Small intestine (tissue), 7 donors: ENCODE measurements around the gene SPAAR. TPM values are rescaled to one million over a fixed set of nuclear protein-coding genes. Genes with fewer than 3 reads are reported as not detected.

Experiments
- DNase-seq, 2 donors: peaks; one replicate each; pipeline versions ENCODE4 v3.0.0 to v3.0.0-alpha.2; 2013
- FAIRE-seq: peaks from 2 replicates; lab custom pipeline; 2012; peaks lifted over from hg19 to GRCh38; lab: Jason Lieb, UNC
- H3K27ac ChIP-seq, 3 donors: one replicate each; pipeline ENCODE4 v1.5.1; 2013; ENCODE audit warnings: low read length in 2 of 3, mild to moderate bottlenecking in 2 of 3, control low read depth in 1 of 3, inconsistent platforms in 1 of 3, low read depth in 1 of 3, moderate library complexity in 1 of 3
- H3K27me3 ChIP-seq, 3 donors: one replicate each; pipeline ENCODE4 v1.6.1; 2013; ENCODE audit warnings: low read length in 3 of 3, inconsistent platforms in 1 of 3; ENCODE audit not compliant: control insufficient read depth in 3 of 3, insufficient read depth in 3 of 3
- H3K36me3 ChIP-seq, 3 donors: one replicate each; pipeline ENCODE4 v1.6.1; 2013; ENCODE audit warnings: low read length in 3 of 3, inconsistent platforms in 1 of 3, low read depth in 1 of 3, mild to moderate bottlenecking in 1 of 3, moderate library complexity in 1 of 3; ENCODE audit not compliant: control insufficient read depth in 3 of 3, insufficient read depth in 2 of 3
- H3K4me1 ChIP-seq, 3 donors: one replicate each; pipeline ENCODE4 v1.6.1; 2013; ENCODE audit warnings: low read length in 2 of 3, inconsistent platforms in 1 of 3, low read depth in 1 of 3, mild to moderate bottlenecking in 1 of 3, moderate library complexity in 1 of 3; ENCODE audit not compliant: control insufficient read depth in 3 of 3, insufficient read depth in 2 of 3
- H3K4me3 ChIP-seq, 3 donors: one replicate each; pipeline ENCODE4 v1.5.1; 2013; ENCODE audit warnings: low read length in 3 of 3, control low read depth in 1 of 3, inconsistent platforms in 1 of 3, low read depth in 1 of 3, mild to moderate bottlenecking in 1 of 3, moderate library complexity in 1 of 3
- H3K9me3 ChIP-seq, 2 donors: one replicate each; pipeline ENCODE4 v1.6.1; 2013; ENCODE audit warnings: low read depth in 1 of 2, low read length in 1 of 2; ENCODE audit not compliant: control insufficient read depth in 2 of 2, insufficient read depth in 1 of 2
- WGBS, 3 donors: extraction: QIAGEN DNeasy Blood & Tissue Kit; methylation state at CpG; one replicate each; pipeline ENCODE4 v1.1.7; 2013; 5-methylcytosine and 5-hydroxymethylcytosine counted together
- polyA plus RNA-seq, 4 donors: library from polyadenylated mRNA; stranded (reverse) in 3 of 4; unstranded in 1 of 4; fragments of 200-250 nt in 3 of 4; fragments of 120-200 nt in 1 of 4; gene quantifications; one replicate each; pipeline versions ENCODE4 v1.2.1 to v1.2.3, GENCODE V29; 2013
- donor health status: healthy with polysubstance abuse.
- donor health status: control.
- donor health status: control.
- donor health status: Bipolar disorder and iron deficiency.
- donor health status: healthy.

Gene SPAAR
- polyA plus RNA-seq, 4 donors, result 0.45 to 0.81 (median 0.54) TPM

GRCh38 chr9:35940458-35941407, 31.4 kb downstream of the SPAAR start:
- H3K4me3 ChIP-seq, result no peak overlapping the region
- WGBS, 3 donors, result 25 to 50% (median 33%) methylated on average over 7 of the region's 7 CpGs
- peak; percentile 62 to 82 for DNase-seq

GRCh38 chr9:35942286-35942685, 33.0 kb downstream of the SPAAR start:
- Histone ChIP-seq H3K27ac (no peak overlapping the region), H3K9me3 (no peaks in the 10 kb centered on the region), H3K4me1 (peaks cover 11 to 36% (median 11%) of the 10 kb centered on the region in 3 donors), H3K27me3 (no peaks in the 10 kb centered on the region), H3K4me3 (no peak overlapping the region), H3K36me3 (no peaks in the 10 kb centered on the region)
- WGBS, 3 donors, result 89 to 92% (median 90%) methylated on average over 5 of the region's 5 CpGs
- FAIRE-seq (no peak), DNase-seq (no peak)

More at GRCh38 chr9:35940458-35941407, 31.4 kb downstream of the SPAAR start:
- H3K27me3 ChIP-seq, result no peaks in the 10 kb centered on the region
- H3K27ac ChIP-seq, result peak overlapping the region; percentile 61 to 79 (median 76)
- no peak for FAIRE-seq
- H3K36me3 ChIP-seq, result no peaks in the 10 kb centered on the region
- peaks cover 0 to 4% of the 10 kb centered on the region in 2 donors for H3K9me3 ChIP-seq
- peaks cover 11 to 36% (median 11%) of the 10 kb centered on the region in 3 donors for H3K4me1 ChIP-seq

- no peak for FAIRE-seq
- H3K9me3 ChIP-seq, result no peaks in the 10 kb centered on the region
- no peak overlapping the region for H3K4me3 ChIP-seq
- no peak for DNase-seq
- H3K4me1 ChIP-seq, result peaks cover 11 to 40% (median 12%) of the 10 kb centered on the region in 3 donors
- no peak overlapping the region for H3K27ac ChIP-seq
- H3K36me3 ChIP-seq, result no peaks in the 10 kb centered on the region
- no peaks in the 10 kb centered on the region for H3K27me3 ChIP-seq
- WGBS, 3 donors, result 50 to 75% (median 60%) methylated on average over 3 of the region's 3 CpGs
These were observed 34.9 kb downstream of the SPAAR start for GRCh38 chr9:35944173-35944572.

GRCh38 chr9:35944841-35945240, 35.6 kb downstream of the SPAAR start:
- Histone ChIP-seq H3K36me3 (no peaks in the 10 kb centered on the region), H3K27me3 (no peaks in the 10 kb centered on the region), H3K4me1 (peaks cover 11 to 39% (median 11%) of the 10 kb centered on the region in 3 donors), H3K4me3 (no peak overlapping the region), H3K9me3 (no peaks in the 10 kb centered on the region), H3K27ac (peak overlapping the region; percentile 51 to 84 (median 71))
- WGBS, 3 donors, result 37 to 76% (median 55%) methylated on average over 3 of the region's 3 CpGs
- DNase-seq, result peak; percentile 48 to 76
- FAIRE-seq, result no peak

GRCh38 chr9:35945341-35946018, 36.2 kb downstream of the SPAAR start:
- peak overlapping the region; percentile 51 to 84 (median 71) for H3K27ac ChIP-seq
- WGBS, 3 donors, result 29 to 33% (median 30%) methylated on average over 10 of the region's 10 CpGs
- DNase-seq, result peak; percentile 80 to 88
- H3K9me3 ChIP-seq, result no peaks in the 10 kb centered on the region
- no peak for FAIRE-seq
- no peaks in the 10 kb centered on the region for H3K36me3 ChIP-seq
- H3K4me1 ChIP-seq, result peaks cover 8 to 33% (median 9%) of the 10 kb centered on the region in 3 donors
- H3K27me3 ChIP-seq, result no peaks in the 10 kb centered on the region
- H3K4me3 ChIP-seq, result peak overlapping the region in 1 of 3 donors; percentile 1

- Histone ChIP-seq H3K36me3 (no peaks in the 10 kb centered on the region), H3K9me3 (no peaks in the 10 kb centered on the region), H3K4me3 (no peak overlapping the region), H3K4me1 (peaks cover 5 to 23% (median 6%) of the 10 kb centered on the region in 3 donors), H3K27ac (no peak overlapping the region), H3K27me3 (no peaks in the 10 kb centered on the region)
- 76 to 93% (median 87%) methylated on average over 2 of the region's 2 CpGs for WGBS, 3 donors
- DNase-seq (no peak), FAIRE-seq (no peak)
These were observed 39.2 kb downstream of the SPAAR start for GRCh38 chr9:35948451-35948850.

- no peak overlapping the region for H3K4me3 ChIP-seq
- H3K27me3 ChIP-seq, result no peaks in the 10 kb centered on the region
- H3K27ac ChIP-seq, result no peak overlapping the region
- no peak for DNase-seq
- 44 to 59% (median 58%) methylated on average over 2 of the region's 2 CpGs for WGBS, 3 donors
- peaks cover 5 to 23% (median 6%) of the 10 kb centered on the region in 3 donors for H3K4me1 ChIP-seq
- FAIRE-seq, result no peak
- H3K36me3 ChIP-seq, result no peaks in the 10 kb centered on the region
- H3K9me3 ChIP-seq, result no peaks in the 10 kb centered on the region
These were observed 39.6 kb downstream of the SPAAR start for GRCh38 chr9:35948901-35949318.

- no peak for DNase-seq
- no peaks in the 10 kb centered on the region for H3K36me3 ChIP-seq
- H3K4me3 ChIP-seq, result no peak overlapping the region
- H3K9me3 ChIP-seq, result no peaks in the 10 kb centered on the region
- H3K27ac ChIP-seq, result no peak overlapping the region
- no peaks in the 10 kb centered on the region for H3K27me3 ChIP-seq
- FAIRE-seq, result no peak
- H3K4me1 ChIP-seq, result peaks cover 0 to 5% (median 2%) of the 10 kb centered on the region in 3 donors
- WGBS, 3 donors, result 50 to 59% (median 58%) methylated on average over 6 of the region's 6 CpGs
These were observed 42.4 kb downstream of the SPAAR start for GRCh38 chr9:35951736-35952135.
